GM12878 (cell line): Measurements from ENCODE around the gene ZMYND19. TPM values are rescaled to one million over a fixed set of nuclear protein-coding genes. Genes with fewer than 3 reads are reported as not detected.

Experiments used
- ATAC-seq: fragments of 200-7000 bp; cut with Tn5 transposase; 3 replicates; pipeline ENCODE4 v1.9.1; 2020; ENCODE audit warnings: mild to moderate bottlenecking, moderate library complexity
- BruUV-seq: library from RNA; stranded (reverse); fragments of 400-500 nt; replicated peaks from 2 replicates; lab custom pipeline; 2021; lab: Mats Ljungman, UMichigan
- CTCF ChIA-PET: fragments of 300-600 bp; sonication (Branson Sonifier 250); formaldehyde crosslinking; extraction: SDS; loops from one replicate; lab custom pipeline; 2021; ENCODE audit warnings: inconsistent platforms; lab: Yijun Ruan, JAX
- POLR2A ChIA-PET: fragments of 350-600 bp; formaldehyde crosslinking; extraction: SDS; loops from one replicate; lab custom pipeline; 2021; ENCODE audit warnings: inconsistent platforms; lab: Charles Lee
- RAD21 ChIA-PET: fragments of 300-600 bp; sonication (Branson Sonifier 250); formaldehyde crosslinking; loops from one replicate; lab custom pipeline; 2023; ENCODE audit warnings: antibody characterized with exemption; ENCODE audit not compliant: unreplicated experiment; lab: Charles Lee
- SMC1A ChIA-PET: fragments of 300-600 bp; sonication (Branson Sonifier 250); formaldehyde crosslinking; loops from one replicate; lab custom pipeline; 2023; ENCODE audit not compliant: unreplicated experiment, uncharacterized antibody; lab: Charles Lee
- DNase-seq: peaks from one replicate; pipeline ENCODE4 v3.0.0-alpha.2; 2011; ENCODE audit warnings: low read depth, low spot score
- FAIRE-seq: peaks from 3 replicates; lab custom pipeline; 2011; peaks lifted over from hg19 to GRCh38; lab: Jason Lieb, UNC
- H2AFZ ChIP-seq: 2 replicates; pipeline ENCODE4 v1.6.0; 2011; ENCODE audit warnings: low read depth, low read length, control low read depth; ENCODE audit not compliant: control insufficient read depth
- H3K27ac ChIP-seq: 2 replicates; pipeline ENCODE4 v1.5.1; 2011; ENCODE audit warnings: control low read depth; ENCODE audit not compliant: control insufficient read depth, insufficient read depth
- H3K27me3 ChIP-seq, 2 experiments: replicated peaks in 1 of 2; 2 replicates each; pipeline versions ENCODE4 v1.6.0 to v1.6.1; 2011; ENCODE audit warnings: low read length in 1 of 2; ENCODE audit not compliant: control insufficient read depth in 2 of 2, insufficient read depth in 2 of 2
- H3K36me3 ChIP-seq, 2 experiments: 2 replicates each; pipeline ENCODE4 v1.5.1; 2011; ENCODE audit warnings: low read length in 1 of 2; ENCODE audit not compliant: control insufficient read depth in 2 of 2, insufficient read depth in 2 of 2
- H3K4me1 ChIP-seq: 2 replicates; pipeline ENCODE4 v1.6.1; 2011; ENCODE audit warnings: mild to moderate bottlenecking, low read length, moderate library complexity, mixed read lengths; ENCODE audit not compliant: control insufficient read depth, insufficient read depth
- H3K4me2 ChIP-seq: 2 replicates; pipeline ENCODE4 v1.6.0; 2011; ENCODE audit warnings: control low read depth; ENCODE audit not compliant: control insufficient read depth, insufficient read depth
- H3K4me3 ChIP-seq: fragments of 200-600 bp; sonication (generic); 2 replicates; pipeline ENCODE4 v1.5.1; 2016
- H3K79me2 ChIP-seq: 2 replicates; pipeline ENCODE4 v1.6.0; 2011; ENCODE audit warnings: low read length; ENCODE audit not compliant: control insufficient read depth, insufficient read depth
- H3K9ac ChIP-seq: 2 replicates; pipeline ENCODE4 v1.8.0; 2011; ENCODE audit warnings: low read length, control low read depth, mixed read lengths; ENCODE audit not compliant: control insufficient read depth, insufficient read depth
- H3K9me3 ChIP-seq: replicated peaks from 3 replicates; pipeline ENCODE4 v1.5.1; 2011; ENCODE audit warnings: mild to moderate bottlenecking, low read length; ENCODE audit not compliant: control insufficient read depth, insufficient read depth
- H4K20me1 ChIP-seq: 2 replicates; pipeline ENCODE4 v1.6.0; 2011; ENCODE audit not compliant: control insufficient read depth, insufficient read depth
- MTA3 ChIP-seq: IDR thresholded peaks from 2 replicates; pipeline ENCODE4 v1.6.1; 2012; ENCODE audit warnings: low read length, inconsistent platforms, borderline replicate concordance
- NR2C1 ChIP-seq: fragments of 450-650 bp; IDR thresholded peaks from 2 replicates; pipeline ENCODE4 v1.6.1; 2017; ENCODE audit warnings: antibody characterized with exemption, mild to moderate bottlenecking, moderate library complexity
- NR2F1 ChIP-seq: fragments of 450-650 bp; conservative IDR thresholded peaks from 2 replicates; pipeline ENCODE4 v1.6.1; 2017; ENCODE audit warnings: mild to moderate bottlenecking
- PAX5 ChIP-seq: IDR thresholded peaks from 2 replicates; pipeline ENCODE4 v1.6.1; 2011; ENCODE audit warnings: low read depth, low read length, borderline replicate concordance
- POLR2AphosphoS2 ChIP-seq: IDR thresholded peaks from 2 replicates; pipeline ENCODE4 v1.6.1; 2011; ENCODE audit warnings: low read depth, mild to moderate bottlenecking, low read length, improper control_type of control experiment, moderate library complexity
- YBX1 ChIP-seq: fragments of 450-650 bp; IDR thresholded peaks from 2 replicates; pipeline ENCODE4 v1.6.1; 2016; ENCODE audit warnings: antibody characterized with exemption
- YY1 ChIP-seq: IDR thresholded peaks from 2 replicates; pipeline ENCODE4 v1.6.1; 2011; ENCODE audit warnings: low read depth, mild to moderate bottlenecking, low read length
- ZBTB40 ChIP-seq: fragments of 450-650 bp; IDR thresholded peaks from 2 replicates; pipeline ENCODE4 v1.6.1; 2016; ENCODE audit warnings: mild to moderate bottlenecking, moderate library complexity, borderline replicate concordance
- ZNF384 ChIP-seq: IDR thresholded peaks from 2 replicates; pipeline ENCODE4 v1.6.1; 2012; ENCODE audit warnings: low read depth, mild to moderate bottlenecking, low read length, improper control_type of control experiment, borderline replicate concordance
- WGBS: methylation state at CpG from one replicate; pipeline ENCODE4 v1.1.6; 2016; ENCODE audit warnings: low lambda C conversion rate; ENCODE audit not compliant: insufficient replicate concordance, insufficient coverage; ENCODE audit errors: missing lambda C conversion rate; 5-methylcytosine and 5-hydroxymethylcytosine counted together
- in situ Hi-C: fragments of 300-500 bp; cut with MboI; formaldehyde crosslinking; loops from 9 replicates; pipeline ENCODE4 v1.14.3; 2018; ENCODE audit warnings: mixed read lengths
- intact Hi-C: fragments of 100-400 bp; cut with micrococcal nuclease; formaldehyde crosslinking; loops from one replicate; pipeline ENCODE4 v1.14.2; 2022; ENCODE audit not compliant: unreplicated experiment
- polyA plus RNA-seq, 11 experiments: library from polyadenylated mRNA; depleted of rRNA in 4 of 11; unstranded in 6 of 11; stranded (reverse) in 5 of 11; fragments of >200 nt; fragmentation: Nextera tagmentation in 4 of 11; fragmentation: Illumina TruSeq in 1 of 11; extraction: Ambion mirVana in 4 of 11; extraction: Trizol in 1 of 11; gene quantifications; 1 replicate in 1 of 11; 2 replicates in 10 of 11; pipeline versions ENCODE4 v1.2.1 to v1.2.3, GENCODE V29; 2011 to 2016; ENCODE audit warnings: inconsistent platforms in 2 of 11, missing spikeins in 2 of 11, low read depth in 1 of 11
- total RNA-seq, 4 experiments: library from RNA; depleted of rRNA in 3 of 4; stranded (reverse); fragments of >200 nt in 3 of 4; fragmentation: Illumina TruSeq in 1 of 4; extraction: Trizol in 1 of 4; gene quantifications; 2 replicates each; pipeline versions ENCODE4 v1.2.1 to v1.2.3, GENCODE V29; 2013 to 2021
- TF ChIP-seq, protein P1 (sequence below): fragments of 450-650 bp; IDR thresholded peaks from 2 replicates; pipeline ENCODE4 v1.6.1; 2016; ENCODE audit warnings: mild to moderate bottlenecking
- TF ChIP-seq, protein P2 (sequence below): fragments of 450-650 bp; IDR thresholded peaks from 2 replicates; pipeline ENCODE4 v1.6.1; 2017; ENCODE audit warnings: antibody characterized with exemption, mild to moderate bottlenecking, moderate library complexity

Gene ZMYND19
- total and polyA plus RNA-seq, 10 of the 15 experiments (the other 5 are each of a cell fraction or from before 2014, with no cell fraction given), result 0.84 to 54.8 (median 20.1) TPM

GRCh38 chr9:137542486-137542885 lies 47.8 kb downstream of the ZMYND19 start:
- intact Hi-C loops, result no loop called here

More at GRCh38 chr9:137542486-137542885, 47.8 kb downstream of the ZMYND19 start:
- CTCF ChIA-PET, result no interaction called here
- ATAC-seq (no peak), DNase-seq (no peak), FAIRE-seq (no peak)
- H3K36me3 ChIP-seq, result no peaks in the 10 kb centered on the region
- H3K9ac ChIP-seq, result no peak overlapping the region
- in situ Hi-C loops, result no loop called here
- H3K27ac ChIP-seq, result no peak overlapping the region
- H3K79me2 ChIP-seq, result no peaks in the 10 kb centered on the region
- H2AFZ ChIP-seq, result no peak overlapping the region
- TF ChIP-seq YBX1 (no peak), NR2F1 (no peak), YY1 (no peak), MTA3 (no peak), ZBTB40 (no peak), NR2C1 (no peak), POLR2AphosphoS2 (no peak), PAX5 (no peak), ZNF384 (no peak)
- TF ChIP-seq, protein P1, sequence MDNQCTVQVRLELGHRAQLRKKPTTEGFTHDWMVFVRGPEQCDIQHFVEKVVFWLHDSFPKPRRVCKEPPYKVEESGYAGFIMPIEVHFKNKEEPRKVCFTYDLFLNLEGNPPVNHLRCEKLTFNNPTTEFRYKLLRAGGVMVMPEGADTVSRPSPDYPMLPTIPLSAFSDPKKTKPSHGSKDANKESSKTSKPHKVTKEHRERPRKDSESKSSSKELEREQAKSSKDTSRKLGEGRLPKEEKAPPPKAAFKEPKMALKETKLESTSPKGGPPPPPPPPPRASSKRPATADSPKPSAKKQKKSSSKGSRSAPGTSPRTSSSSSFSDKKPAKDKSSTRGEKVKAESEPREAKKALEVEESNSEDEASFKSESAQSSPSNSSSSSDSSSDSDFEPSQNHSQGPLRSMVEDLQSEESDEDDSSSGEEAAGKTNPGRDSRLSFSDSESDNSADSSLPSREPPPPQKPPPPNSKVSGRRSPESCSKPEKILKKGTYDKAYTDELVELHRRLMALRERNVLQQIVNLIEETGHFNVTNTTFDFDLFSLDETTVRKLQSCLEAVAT, result no peak
- TF ChIP-seq, protein P2, sequence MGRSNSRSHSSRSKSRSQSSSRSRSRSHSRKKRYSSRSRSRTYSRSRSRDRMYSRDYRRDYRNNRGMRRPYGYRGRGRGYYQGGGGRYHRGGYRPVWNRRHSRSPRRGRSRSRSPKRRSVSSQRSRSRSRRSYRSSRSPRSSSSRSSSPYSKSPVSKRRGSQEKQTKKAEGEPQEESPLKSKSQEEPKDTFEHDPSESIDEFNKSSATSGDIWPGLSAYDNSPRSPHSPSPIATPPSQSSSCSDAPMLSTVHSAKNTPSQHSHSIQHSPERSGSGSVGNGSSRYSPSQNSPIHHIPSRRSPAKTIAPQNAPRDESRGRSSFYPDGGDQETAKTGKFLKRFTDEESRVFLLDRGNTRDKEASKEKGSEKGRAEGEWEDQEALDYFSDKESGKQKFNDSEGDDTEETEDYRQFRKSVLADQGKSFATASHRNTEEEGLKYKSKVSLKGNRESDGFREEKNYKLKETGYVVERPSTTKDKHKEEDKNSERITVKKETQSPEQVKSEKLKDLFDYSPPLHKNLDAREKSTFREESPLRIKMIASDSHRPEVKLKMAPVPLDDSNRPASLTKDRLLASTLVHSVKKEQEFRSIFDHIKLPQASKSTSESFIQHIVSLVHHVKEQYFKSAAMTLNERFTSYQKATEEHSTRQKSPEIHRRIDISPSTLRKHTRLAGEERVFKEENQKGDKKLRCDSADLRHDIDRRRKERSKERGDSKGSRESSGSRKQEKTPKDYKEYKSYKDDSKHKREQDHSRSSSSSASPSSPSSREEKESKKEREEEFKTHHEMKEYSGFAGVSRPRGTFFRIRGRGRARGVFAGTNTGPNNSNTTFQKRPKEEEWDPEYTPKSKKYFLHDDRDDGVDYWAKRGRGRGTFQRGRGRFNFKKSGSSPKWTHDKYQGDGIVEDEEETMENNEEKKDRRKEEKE, result no peak
- H3K27me3 ChIP-seq, result no peaks in the 10 kb centered on the region; a peak in 1 of 4 replicates
- no peaks in the 10 kb centered on the region for H4K20me1 ChIP-seq
- no peak overlapping the region for H3K4me3 ChIP-seq
- no peaks in the 10 kb centered on the region for H3K4me1 ChIP-seq
- 53% methylated on average over 20 of the region's 20 CpGs for WGBS
- SMC1A ChIA-PET, result no interaction called here
- no peak overlapping the region for H3K4me2 ChIP-seq
- RAD21 ChIA-PET, result no interaction called here
- no TSS peak for BruUV-seq
- no peaks in the 10 kb centered on the region; the same call in 2 of the 3 replicates for H3K9me3 ChIP-seq
- POLR2A ChIA-PET, result interaction anchor here (1.7 kb wide), 1 partner anchor 9 kb away, joined by 5 read pairs; the partner anchor contains the start of gene MRPL41
